ENCODE data around the gene ZNF326.

ZNF326 gene

GRCh38 chr1:89994805-89995597 is at the start of gene ZNF326:
Gene ZNF326, plus strand, starts transcription at chr1:89995110. Its CDS starts 148 bp downstream, at chr1:89995258.
- peak; percentile 99 for DNase-seq (ENCODE audit: low spot score)

GRCh38 chr1:89945852-89946476 is 48.9 kb upstream of the ZNF326 start:
- DNase-seq (ENCODE audit: low spot score), result no peak

GRCh38 chr1:89946532-89946931 is 48.4 kb upstream of the ZNF326 start:
- DNase-seq (ENCODE audit: low spot score), result no peak

- DNase-seq (ENCODE audit: low spot score), result no peak
Observed at GRCh38 chr1:89948722-89949345, 46.1 kb upstream of the ZNF326 start.

GRCh38 chr1:89949991-89950624 is 44.8 kb upstream of the ZNF326 start:
- DNase-seq (ENCODE audit: low spot score), result no peak

- no peak for DNase-seq (ENCODE audit: low spot score)
Observed at GRCh38 chr1:89950703-89951102, 44.2 kb upstream of the ZNF326 start.

- DNase-seq (ENCODE audit: low spot score), result no peak
Observed at GRCh38 chr1:89951766-89952604, 42.9 kb upstream of the ZNF326 start.

- DNase-seq (ENCODE audit: low spot score), result no peak
Observed at GRCh38 chr1:89952605-89953130, 42.2 kb upstream of the ZNF326 start.

- no peak for DNase-seq (ENCODE audit: low spot score)
Observed at GRCh38 chr1:89953131-89953626, 41.7 kb upstream of the ZNF326 start.

GRCh38 chr1:89953929-89954328 is 41.0 kb upstream of the ZNF326 start:
- no peak for DNase-seq (ENCODE audit: low spot score)

GRCh38 chr1:89954401-89954800 is 40.5 kb upstream of the ZNF326 start:
- DNase-seq (ENCODE audit: low spot score), result no peak

- no peak for DNase-seq (ENCODE audit: low spot score)
Observed at GRCh38 chr1:89955311-89956205, 39.4 kb upstream of the ZNF326 start.

GRCh38 chr1:89957107-89957506 is 37.8 kb upstream of the ZNF326 start:
- DNase-seq (ENCODE audit: low spot score), result no peak

GRCh38 chr1:89958851-89959654 is 35.9 kb upstream of the ZNF326 start:
- DNase-seq (ENCODE audit: low spot score), result no peak

- no peak for DNase-seq (ENCODE audit: low spot score)
Observed at GRCh38 chr1:89959719-89960118, 35.2 kb upstream of the ZNF326 start.

- no peak for DNase-seq (ENCODE audit: low spot score)
Observed at GRCh38 chr1:89962024-89962741, 32.7 kb upstream of the ZNF326 start.

GRCh38 chr1:89962742-89963075 is 32.2 kb upstream of the ZNF326 start:
- no peak for DNase-seq (ENCODE audit: low spot score)

GRCh38 chr1:89965193-89965768 is 29.6 kb upstream of the ZNF326 start:
- no peak for DNase-seq (ENCODE audit: low spot score)

Measured in germinal center (tissue), 1 donor.